ENCODE measurements around the gene LHFPL6. TPM values are rescaled to one million over a fixed set of nuclear protein-coding genes. Genes with fewer than 3 reads are reported as not detected.

LHFPL6 gene
- total RNA-seq, 1 donor from 2014 or later, result 3.0 TPM

DNA sequence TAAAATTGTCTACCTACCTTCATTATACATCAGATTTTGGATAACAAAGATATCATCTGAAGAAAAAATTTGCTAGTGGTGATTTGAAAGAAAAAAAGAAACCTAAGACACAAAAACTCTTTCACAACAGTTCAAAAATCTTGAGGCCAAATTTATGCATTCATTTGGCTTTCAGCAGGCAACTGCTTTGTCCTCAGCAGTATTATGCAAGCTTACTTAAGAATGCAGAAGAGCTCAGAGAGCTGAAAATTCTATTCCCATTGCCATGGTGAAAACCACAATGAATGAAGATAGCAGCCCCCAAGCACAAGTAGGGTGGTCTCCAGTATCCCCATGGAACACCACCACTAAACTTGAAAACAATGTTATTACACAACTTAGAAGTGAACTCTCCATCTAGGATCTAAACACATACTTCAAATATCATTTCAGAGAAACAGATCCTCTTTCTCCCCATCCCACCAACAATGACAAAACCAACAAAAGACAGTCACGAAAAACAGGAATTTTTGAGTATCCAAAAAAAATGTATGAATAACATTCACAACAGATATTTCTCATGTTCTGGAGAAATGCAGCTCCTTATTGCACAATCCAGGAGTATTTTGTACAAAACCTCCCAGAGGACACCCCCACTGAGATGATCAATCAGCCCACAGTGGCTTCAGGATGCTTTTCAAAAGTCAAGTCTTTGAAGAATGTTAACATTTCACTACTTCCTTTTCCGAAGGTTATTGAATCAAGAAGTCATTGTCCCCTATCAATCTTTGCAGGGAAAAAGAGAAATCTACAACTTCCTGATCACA is 192.7 kb downstream of the LHFPL6 start:
- Histone ChIP-seq H3K4me1 (peaks cover 21% of the 10 kb centered on the region), H3F3A (ENCODE audit: low read depth) (no peaks in the 10 kb centered on the region), H3K9ac (no peak overlapping the region), H2AFZ (replicated peaks) (no peak overlapping the region), H4K20me1 (ENCODE audit: low read depth) (no peaks in the 10 kb centered on the region), H3K9me3 (ENCODE audit: low read depth) (no peaks in the 10 kb centered on the region), H3K27me3 (no peaks in the 10 kb centered on the region), H3K36me3 (no peaks in the 10 kb centered on the region), H3K4me2 (no peak overlapping the region), H3K27ac (no peak overlapping the region), H3K4me3 (no peak overlapping the region), H3K79me2 (ENCODE audit: low read depth) (no peaks in the 10 kb centered on the region)
- Mint-ChIP-seq H3K27me3 (ENCODE audit: insufficient read depth, low read depth) (no peaks in the 10 kb centered on the region), H3K4me1 (peaks cover 86% of the 10 kb centered on the region), H3K4me3 (peak overlapping the region; percentile 41), H3K27ac (peak overlapping the region; percentile 98), H3K36me3 (peaks cover 2% of the 10 kb centered on the region), H3K9me3 (no peaks in the 10 kb centered on the region)
- no peak for DNase-seq (ENCODE audit: low spot score)
- TF ChIP-seq EZH2 (IDR thresholded peaks at IDR 0.05) (no peak), EZH2phosphoT487 (IDR thresholded peaks at IDR 0.05) (no peak)
- TF ChIP-seq, protein P1, sequence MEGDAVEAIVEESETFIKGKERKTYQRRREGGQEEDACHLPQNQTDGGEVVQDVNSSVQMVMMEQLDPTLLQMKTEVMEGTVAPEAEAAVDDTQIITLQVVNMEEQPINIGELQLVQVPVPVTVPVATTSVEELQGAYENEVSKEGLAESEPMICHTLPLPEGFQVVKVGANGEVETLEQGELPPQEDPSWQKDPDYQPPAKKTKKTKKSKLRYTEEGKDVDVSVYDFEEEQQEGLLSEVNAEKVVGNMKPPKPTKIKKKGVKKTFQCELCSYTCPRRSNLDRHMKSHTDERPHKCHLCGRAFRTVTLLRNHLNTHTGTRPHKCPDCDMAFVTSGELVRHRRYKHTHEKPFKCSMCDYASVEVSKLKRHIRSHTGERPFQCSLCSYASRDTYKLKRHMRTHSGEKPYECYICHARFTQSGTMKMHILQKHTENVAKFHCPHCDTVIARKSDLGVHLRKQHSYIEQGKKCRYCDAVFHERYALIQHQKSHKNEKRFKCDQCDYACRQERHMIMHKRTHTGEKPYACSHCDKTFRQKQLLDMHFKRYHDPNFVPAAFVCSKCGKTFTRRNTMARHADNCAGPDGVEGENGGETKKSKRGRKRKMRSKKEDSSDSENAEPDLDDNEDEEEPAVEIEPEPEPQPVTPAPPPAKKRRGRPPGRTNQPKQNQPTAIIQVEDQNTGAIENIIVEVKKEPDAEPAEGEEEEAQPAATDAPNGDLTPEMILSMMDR (IDR thresholded peaks at IDR 0.05), result no peak

DNA sequence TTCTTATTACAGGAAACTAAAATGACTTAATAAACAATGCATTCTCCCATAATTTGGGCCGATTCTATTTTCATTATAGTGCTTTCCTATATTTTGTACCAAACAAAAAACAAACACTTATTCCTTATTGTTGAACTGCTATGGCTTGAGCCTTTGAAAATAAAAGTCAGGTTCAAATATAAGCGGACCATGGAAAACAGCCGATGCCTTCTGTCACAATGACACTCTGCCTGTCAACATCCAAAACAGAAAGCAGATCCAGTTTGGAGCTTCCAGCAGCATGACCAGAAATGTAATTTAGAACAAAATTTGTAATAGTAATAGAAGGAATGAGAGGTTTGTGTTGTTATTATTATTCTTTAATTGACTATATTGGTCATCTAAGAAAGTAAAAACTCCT is 194.5 kb downstream of the LHFPL6 start:
- no peak overlapping the region for H3K4me2 ChIP-seq
- no peaks in the 10 kb centered on the region for H3K27me3 ChIP-seq
- no peak overlapping the region for H3K9ac ChIP-seq
- H3K27ac ChIP-seq, result no peak overlapping the region
- DNase-seq (ENCODE audit: low spot score), result no peak
- Mint-ChIP-seq H3K4me3 (no peak overlapping the region), H3K36me3 (no peaks in the 10 kb centered on the region), H3K4me1 (peaks cover 87% of the 10 kb centered on the region), H3K9me3 (no peaks in the 10 kb centered on the region), H3K27ac (peak overlapping the region; percentile 98), H3K27me3 (ENCODE audit: insufficient read depth, low read depth) (no peaks in the 10 kb centered on the region)
- no peaks in the 10 kb centered on the region for H4K20me1 ChIP-seq (ENCODE audit: low read depth)
- peaks cover 17% of the 10 kb centered on the region for H3K4me1 ChIP-seq
- H2AFZ ChIP-seq (replicated peaks), result no peak overlapping the region
- no peak for TF ChIP-seq EZH2phosphoT487 (IDR thresholded peaks at IDR 0.05)
- TF ChIP-seq, protein P1 (IDR thresholded peaks at IDR 0.05), result no peak
- TF ChIP-seq EZH2 (IDR thresholded peaks at IDR 0.05), result no peak
- H3K4me3 ChIP-seq, result no peak overlapping the region
- H3K79me2 ChIP-seq (ENCODE audit: low read depth), result no peaks in the 10 kb centered on the region
- H3K9me3 ChIP-seq (ENCODE audit: low read depth), result no peaks in the 10 kb centered on the region
- no peaks in the 10 kb centered on the region for H3K36me3 ChIP-seq
- no peaks in the 10 kb centered on the region for H3F3A ChIP-seq (ENCODE audit: low read depth)

DNA sequence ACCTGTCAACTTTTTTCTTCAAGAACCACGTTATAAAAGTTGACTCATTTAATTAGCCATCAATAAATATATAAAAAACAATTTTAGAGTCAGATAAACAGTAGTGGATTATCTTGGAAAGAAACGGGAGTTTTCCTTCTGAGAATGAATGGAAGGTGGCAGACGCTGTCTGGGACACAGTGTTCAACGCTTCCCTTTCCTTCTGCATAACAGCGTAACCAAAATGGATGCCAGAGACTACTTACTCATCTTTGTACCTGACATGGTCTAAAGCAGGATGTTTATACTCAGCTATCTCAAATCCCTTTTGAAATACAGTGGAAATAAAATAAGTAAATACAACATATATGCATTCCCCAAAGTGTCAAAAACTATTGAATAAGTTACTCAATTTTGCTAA is 195.2 kb downstream of the LHFPL6 start:
- no peaks in the 10 kb centered on the region for H3K36me3 ChIP-seq
- no peaks in the 10 kb centered on the region for H4K20me1 ChIP-seq (ENCODE audit: low read depth)
- H3K4me3 ChIP-seq, result no peak overlapping the region
- no peak overlapping the region for H3K27ac ChIP-seq
- Mint-ChIP-seq H3K4me1 (peaks cover 91% of the 10 kb centered on the region), H3K9me3 (no peaks in the 10 kb centered on the region), H3K4me3 (no peak overlapping the region), H3K36me3 (no peaks in the 10 kb centered on the region), H3K27me3 (ENCODE audit: insufficient read depth, low read depth) (no peaks in the 10 kb centered on the region), H3K27ac (peak overlapping the region; percentile 95)
- H2AFZ ChIP-seq (replicated peaks), result no peak overlapping the region
- no peak for DNase-seq (ENCODE audit: low spot score)
- no peaks in the 10 kb centered on the region for H3K27me3 ChIP-seq
- no peaks in the 10 kb centered on the region for H3K79me2 ChIP-seq (ENCODE audit: low read depth)
- TF ChIP-seq EZH2phosphoT487 (IDR thresholded peaks at IDR 0.05) (no peak), EZH2 (IDR thresholded peaks at IDR 0.05) (no peak)
- TF ChIP-seq, protein P1 (IDR thresholded peaks at IDR 0.05), result no peak
- peaks cover 22% of the 10 kb centered on the region for H3K4me1 ChIP-seq
- H3K9me3 ChIP-seq (ENCODE audit: low read depth), result no peaks in the 10 kb centered on the region
- H3F3A ChIP-seq (ENCODE audit: low read depth), result no peaks in the 10 kb centered on the region
- no peak overlapping the region for H3K4me2 ChIP-seq
- H3K9ac ChIP-seq, result no peak overlapping the region
